Prostate gland (tissue), 2 donors: Measurements from ENCODE around the gene KCNS1.

Source experiments
- CTCF ChIP-seq, 4 experiments: fragments of 200-600 bp in 2 of 4; fragments of 450-650 bp in 2 of 4; sonication (generic) in 2 of 4; IDR thresholded peaks; 1 replicate in 3 of 4; 2 replicates in 1 of 4; pipeline ENCODE4 v1.5.1; 2016 to 2019; ENCODE audit warnings: antibody characterized with exemption in 4 of 4, mild to moderate bottlenecking in 2 of 4, moderate library complexity in 2 of 4
- POLR2A ChIP-seq: fragments of 450-650 bp; IDR thresholded peaks from one replicate; pipeline ENCODE4 v1.6.1; 2016; ENCODE audit warnings: antibody characterized with exemption, mild to moderate bottlenecking

GRCh38 chr20:45064812-45065211 is 36.1 kb downstream of the KCNS1 start:
- TF ChIP-seq POLR2A: no peak
- TF ChIP-seq CTCF (IDR thresholded peaks at IDR 0.05): no peak
